ENCODE results near the gene MCRS1.

DNA sequence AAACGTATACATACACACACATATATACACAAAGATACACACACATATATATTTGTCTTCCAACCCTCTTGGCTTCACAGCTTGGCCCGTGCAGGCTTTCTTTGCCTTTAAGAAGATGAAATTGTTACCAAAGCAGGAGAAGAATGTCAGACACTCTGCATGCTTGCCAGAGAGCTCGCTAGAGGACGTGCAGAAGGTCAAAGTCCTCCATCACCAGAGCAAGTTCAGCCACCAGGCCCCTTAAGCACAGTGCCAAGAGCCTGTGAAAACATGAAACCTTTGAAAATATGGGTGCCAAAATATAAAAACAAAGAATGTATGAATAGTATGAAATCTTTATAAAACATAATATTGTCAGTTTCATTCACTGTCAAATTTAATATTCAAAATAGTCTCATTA lies 14.9 kb upstream of the MCRS1 start:
- no peak for TF ChIP-seq POLR2A (IDR thresholded peaks at IDR 0.05)
- TF ChIP-seq, protein P1, sequence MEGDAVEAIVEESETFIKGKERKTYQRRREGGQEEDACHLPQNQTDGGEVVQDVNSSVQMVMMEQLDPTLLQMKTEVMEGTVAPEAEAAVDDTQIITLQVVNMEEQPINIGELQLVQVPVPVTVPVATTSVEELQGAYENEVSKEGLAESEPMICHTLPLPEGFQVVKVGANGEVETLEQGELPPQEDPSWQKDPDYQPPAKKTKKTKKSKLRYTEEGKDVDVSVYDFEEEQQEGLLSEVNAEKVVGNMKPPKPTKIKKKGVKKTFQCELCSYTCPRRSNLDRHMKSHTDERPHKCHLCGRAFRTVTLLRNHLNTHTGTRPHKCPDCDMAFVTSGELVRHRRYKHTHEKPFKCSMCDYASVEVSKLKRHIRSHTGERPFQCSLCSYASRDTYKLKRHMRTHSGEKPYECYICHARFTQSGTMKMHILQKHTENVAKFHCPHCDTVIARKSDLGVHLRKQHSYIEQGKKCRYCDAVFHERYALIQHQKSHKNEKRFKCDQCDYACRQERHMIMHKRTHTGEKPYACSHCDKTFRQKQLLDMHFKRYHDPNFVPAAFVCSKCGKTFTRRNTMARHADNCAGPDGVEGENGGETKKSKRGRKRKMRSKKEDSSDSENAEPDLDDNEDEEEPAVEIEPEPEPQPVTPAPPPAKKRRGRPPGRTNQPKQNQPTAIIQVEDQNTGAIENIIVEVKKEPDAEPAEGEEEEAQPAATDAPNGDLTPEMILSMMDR (IDR thresholded peaks at IDR 0.05): no peak
